HG02571 (cell line): Measurements from ENCODE around the gene STX8.
"Not testable (repeated sequence)": the region's sequence is repeated elsewhere in the genome, so short reads cannot be mapped to it uniquely, and the experiment has no call there.

Experiments
- ATAC-seq: cut with Tn5 transposase; IDR thresholded peaks from one replicate; pipeline ENCODE4 v1.9.1; 2021; ENCODE audit warnings: mild to moderate bottlenecking, moderate library complexity; ENCODE audit not compliant: unreplicated experiment

Gene STX8

GRCh38 chr17:9512323-9513168 lies 63.1 kb downstream of the STX8 start:
- no peak for ATAC-seq

GRCh38 chr17:9509236-9509816 lies 66.3 kb downstream of the STX8 start:
- ATAC-seq = no peak

GRCh38 chr17:9499041-9499440 lies 76.6 kb downstream of the STX8 start:
- no peak for ATAC-seq

- no peak for ATAC-seq
Observed at GRCh38 chr17:9498490-9498889, 77.1 kb downstream of the STX8 start.

DNA sequence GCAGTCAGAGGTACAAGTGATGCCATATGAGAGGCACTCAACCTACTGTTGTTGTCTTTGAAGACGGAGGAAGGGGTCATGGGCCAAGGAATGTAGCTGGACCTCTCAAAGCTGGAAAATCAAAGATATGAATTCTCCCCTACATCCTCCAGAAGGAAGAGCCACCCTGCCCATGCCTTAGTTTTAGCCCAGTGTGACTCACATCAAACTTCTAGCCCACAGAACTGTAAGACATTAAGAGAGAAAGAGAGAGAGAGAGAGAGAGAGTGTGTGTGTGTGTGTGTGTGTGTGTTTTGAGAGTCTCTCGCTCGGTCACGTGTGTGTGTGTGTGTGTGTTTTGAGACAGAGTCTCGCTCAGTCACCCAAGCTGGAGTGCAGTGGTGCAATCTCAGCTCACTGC lies 87.1 kb downstream of the STX8 start:
- no peak for ATAC-seq

DNA sequence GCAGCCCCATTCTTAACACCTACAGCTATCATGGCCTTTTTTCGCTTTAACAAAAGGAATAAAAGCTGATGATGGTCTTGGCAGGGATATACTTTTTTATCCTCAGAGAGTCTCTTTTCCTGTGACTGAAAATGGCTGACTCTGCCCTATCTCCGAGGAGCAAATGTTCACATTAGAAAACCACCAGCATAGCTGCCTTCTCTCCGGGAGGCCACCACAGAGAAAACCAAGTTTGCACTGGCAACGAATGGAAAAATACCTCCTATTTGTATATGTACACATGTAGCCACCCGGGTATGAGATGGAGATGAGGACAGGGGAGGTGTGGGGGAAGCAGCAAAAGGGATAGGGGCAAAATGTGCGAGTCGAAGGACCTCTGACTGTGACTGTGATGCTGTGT lies 88.2 kb downstream of the STX8 start:
- ATAC-seq = no peak

DNA sequence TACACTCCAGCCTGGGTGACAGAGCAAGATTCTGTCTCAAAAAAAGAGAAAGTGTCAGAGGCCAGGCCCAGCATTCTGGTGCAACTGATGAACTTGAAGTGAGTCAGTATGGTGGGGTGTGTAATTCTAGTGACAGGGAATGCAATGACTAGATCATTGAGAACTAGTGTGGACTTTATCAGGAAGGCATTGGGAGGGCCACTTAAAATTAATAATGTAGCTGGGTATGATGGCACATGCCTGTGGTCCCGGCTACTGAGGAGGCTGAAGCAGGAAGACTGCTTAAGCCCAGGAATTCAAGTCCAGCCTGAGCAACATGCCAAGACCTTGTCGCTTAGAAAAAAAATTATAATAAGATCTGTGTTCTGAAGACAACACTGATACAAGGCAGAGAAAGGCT lies 90.8 kb downstream of the STX8 start:
- no peak for ATAC-seq

GRCh38 chr17:9479964-9480363 lies 95.7 kb downstream of the STX8 start:
- no peak for ATAC-seq

- ATAC-seq = no peak
Observed at GRCh38 chr17:9478889-9479288, 96.7 kb downstream of the STX8 start.

DNA sequence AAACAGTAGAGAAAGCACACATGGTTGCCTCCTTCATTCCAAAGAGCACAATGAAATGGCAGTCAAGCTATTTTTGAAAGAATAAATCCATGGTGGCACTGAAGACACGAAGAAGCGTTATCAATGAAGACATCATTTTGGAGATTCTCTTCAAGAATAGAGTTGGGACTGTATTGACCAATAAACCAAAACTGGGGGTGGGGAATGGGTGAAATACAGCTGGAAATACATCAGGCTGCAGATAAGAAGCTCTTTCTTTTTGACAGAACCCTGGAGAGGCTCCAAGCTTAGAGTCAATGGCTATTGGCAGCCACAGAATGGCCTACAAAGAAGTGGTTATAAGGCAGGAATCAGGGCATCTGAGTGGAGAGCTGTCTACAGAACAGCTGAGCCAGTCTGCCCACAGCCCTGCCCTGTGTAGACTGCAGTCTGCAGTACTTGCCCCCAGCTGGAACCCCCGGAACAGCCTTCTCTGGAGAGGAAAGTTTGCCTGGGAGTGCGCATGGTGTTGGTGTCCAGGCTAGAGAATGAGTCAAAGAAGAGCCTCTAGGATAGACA lies 100.4 kb downstream of the STX8 start:
- no peak for ATAC-seq

DNA sequence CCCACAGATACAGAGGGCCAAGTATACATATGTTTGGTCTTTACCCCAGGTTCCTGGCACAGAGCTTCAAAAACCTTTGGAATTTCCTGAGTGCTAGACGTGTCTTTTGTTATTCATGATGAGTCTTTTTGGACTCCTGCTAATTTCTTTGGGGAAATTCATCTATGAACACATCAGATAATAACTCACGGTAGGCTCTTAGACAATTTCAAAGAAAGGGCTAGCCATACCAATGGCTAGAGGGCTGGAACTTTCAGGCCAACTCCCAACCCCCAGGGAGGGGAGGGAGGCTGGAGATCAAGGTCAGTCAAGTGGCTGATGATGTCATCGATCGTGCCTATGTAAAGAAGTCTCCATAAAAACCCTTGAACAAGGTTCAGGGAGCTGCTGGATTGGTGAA lies 101.9 kb downstream of the STX8 start:
- ATAC-seq = no peak

DNA sequence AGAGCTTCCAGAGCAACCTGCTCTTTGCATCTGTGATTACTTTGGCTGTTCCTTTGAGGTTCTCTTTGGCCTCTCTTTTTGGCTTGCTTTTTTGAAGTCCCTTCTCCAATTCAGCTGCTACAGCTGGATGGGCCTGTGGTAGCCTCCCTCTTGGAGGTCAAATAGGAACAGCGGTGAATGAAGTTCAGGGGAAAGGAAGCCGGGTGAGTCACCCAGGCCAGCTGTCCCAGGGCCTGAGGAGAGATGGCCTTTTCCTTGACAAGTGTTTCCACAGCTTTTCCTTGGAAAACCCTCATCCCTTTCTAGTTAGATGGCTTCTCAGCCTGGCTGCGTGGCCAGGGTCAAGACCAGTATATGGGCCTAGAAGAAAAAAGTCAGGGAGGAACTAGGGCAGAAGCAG lies 103.1 kb downstream of the STX8 start:
- ATAC-seq = no peak

- ATAC-seq = no peak
Observed at GRCh38 chr17:9472094-9472493, 103.5 kb downstream of the STX8 start.

GRCh38 chr17:9470171-9470570 lies 105.4 kb downstream of the STX8 start:
- no peak for ATAC-seq

DNA sequence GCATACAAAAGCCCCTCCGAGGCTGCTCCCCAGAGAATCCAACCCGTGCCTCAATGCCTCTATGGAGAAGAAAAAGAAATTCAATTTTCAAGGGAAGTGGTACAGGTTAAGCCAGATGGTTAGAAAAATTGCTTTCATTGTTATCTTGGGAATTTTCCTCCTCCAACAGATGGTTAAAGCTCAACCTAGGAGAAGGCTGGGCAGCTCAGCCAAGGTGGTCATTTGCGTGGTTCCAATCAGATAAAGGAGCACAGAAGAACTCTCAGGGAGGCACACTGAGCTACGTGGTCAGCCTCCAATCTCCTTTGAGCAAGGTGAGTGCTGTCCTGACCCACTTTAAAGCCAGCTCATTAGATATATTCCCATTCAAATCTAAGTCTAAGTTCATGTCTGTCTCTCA lies 106.7 kb downstream of the STX8 start:
- no peak for ATAC-seq

DNA sequence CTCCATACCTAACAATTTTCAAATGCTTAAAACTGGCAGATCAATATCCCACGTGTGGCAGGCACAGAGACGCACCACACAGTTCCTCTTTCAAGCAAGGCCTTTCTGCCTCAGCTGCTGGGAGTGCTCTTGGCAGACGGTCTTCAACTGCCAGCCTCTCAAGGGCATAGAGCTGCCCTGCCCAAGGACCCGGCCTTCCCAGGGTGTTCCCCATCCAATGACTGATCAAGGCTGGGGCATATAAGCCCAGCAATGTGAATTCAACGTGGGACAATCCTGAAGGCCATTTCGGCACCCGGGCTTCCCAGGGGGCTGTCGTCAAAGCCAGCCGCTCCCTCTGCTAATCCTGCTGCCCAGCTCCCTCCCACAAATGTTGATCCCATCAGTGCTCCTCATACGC lies 107.1 kb downstream of the STX8 start:
- ATAC-seq = no peak

DNA sequence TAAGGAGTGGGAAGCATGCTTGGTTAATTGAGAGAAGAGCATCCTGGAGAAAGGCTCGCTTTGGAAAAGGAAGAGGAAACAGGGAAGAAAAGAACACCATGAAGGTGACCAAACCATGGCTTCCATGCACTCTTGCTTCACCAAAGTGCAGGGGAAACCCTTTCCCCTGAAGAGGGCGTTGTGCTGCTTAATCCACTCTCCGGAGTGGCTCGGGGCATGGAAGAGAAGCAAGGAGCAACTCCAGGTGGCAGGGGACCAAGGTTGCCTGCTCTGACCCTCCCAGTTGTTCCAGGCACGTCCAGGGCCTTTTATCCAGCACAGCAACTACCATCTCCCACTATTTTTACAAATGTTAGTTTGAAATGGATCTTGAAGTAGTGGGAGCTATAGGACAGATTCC lies 108.1 kb downstream of the STX8 start:
- ATAC-seq = no peak

DNA sequence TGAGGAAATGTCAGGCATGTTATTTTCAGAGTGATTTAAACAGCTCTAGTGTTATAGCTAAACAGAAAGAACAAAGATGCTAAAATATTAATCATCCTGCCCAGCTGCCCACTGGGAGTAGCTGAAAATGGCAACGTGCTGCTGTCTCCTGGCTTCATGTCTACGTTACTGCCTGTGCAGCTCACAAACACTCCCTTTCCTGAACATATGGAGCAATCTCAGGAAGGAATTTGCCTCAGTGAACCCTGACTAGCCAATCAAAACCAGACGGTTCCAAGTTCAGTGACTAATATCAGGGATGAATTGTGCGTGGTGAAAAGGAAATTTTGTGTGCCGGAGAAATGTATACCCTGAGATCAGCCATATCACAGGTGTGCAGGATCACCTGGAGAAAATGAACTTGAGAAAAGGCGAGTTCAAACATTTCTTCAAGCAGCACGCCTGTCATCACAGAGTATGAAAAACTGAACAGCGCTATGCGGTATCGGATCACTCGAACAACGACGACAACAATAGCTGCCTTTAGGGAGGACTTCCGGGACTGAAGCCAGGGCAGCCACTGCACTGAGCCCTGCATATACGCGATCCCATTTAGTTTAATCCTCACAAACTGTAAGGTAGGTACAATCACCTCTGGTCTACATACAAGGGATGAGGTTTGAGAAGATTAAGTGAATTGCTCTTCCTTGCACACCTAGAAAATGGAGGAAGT lies 110.3 kb downstream of the STX8 start:
- no peak for ATAC-seq

DNA sequence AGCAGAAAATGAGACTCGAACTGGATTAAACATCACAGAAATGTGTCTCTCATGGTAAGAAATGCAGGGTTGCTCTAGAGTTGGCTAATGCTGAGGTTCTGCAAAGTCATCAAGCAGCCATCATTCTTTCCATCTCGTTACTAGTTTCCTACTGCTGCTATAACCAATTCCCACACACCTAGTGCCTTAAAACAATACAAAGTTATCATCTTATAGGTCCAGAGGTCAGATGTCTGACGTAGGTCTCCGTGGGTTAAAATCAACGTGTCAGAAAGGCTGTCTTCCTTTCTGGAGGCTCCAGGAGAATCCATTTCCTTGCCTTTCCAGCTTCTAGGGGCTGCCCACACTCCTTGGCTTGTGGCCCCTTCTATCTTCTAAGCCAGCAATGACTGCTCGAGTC lies 118.6 kb downstream of the STX8 start:
- ATAC-seq = no peak

GRCh38 chr17:9456330-9456729 lies 119.3 kb downstream of the STX8 start:
- ATAC-seq = no peak

GRCh38 chr17:9451934-9452333 lies 123.7 kb downstream of the STX8 start:
- no peak for ATAC-seq

DNA sequence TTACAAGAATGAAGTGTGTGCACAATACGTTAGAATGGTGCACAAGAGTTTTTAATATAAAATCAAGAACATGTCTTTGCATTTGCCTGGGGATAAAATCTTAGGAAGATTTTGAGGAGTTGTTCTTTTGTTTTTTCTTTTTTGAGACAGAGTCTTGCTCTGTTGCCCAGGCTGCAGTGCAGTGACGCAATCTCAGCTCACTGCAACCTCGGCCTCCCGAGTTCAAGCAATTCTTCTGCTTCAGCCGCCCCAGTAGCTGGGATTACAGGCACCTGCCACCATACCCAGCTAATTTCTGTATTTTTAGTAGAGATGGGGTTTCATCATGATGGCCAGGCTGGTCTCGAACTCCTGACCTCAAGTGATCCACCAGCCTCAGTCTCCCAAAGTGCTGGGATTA lies 128.3 kb downstream of the STX8 start:
- not testable (repeated sequence) for ATAC-seq
